ENCODE data around the gene MYG1.

Gene MYG1

GRCh38 chr12:53306826-53307225, 7.3 kb downstream of the MYG1 start:
- H3K4me3 ChIP-seq (ENCODE audit: low read length in 2 of 2) = no peak overlapping the region
- no peak overlapping the region for H3K9ac ChIP-seq (ENCODE audit: low read length in 2 of 2)
- H3K27ac ChIP-seq (ENCODE audit: low read length) = no peak overlapping the region
- peaks cover 5% of the 10 kb centered on the region for H3K4me1 ChIP-seq (ENCODE audit: control insufficient read depth, insufficient read depth, low read length)
- H3K36me3 ChIP-seq (ENCODE audit: control insufficient read depth in 2 of 2, insufficient read depth in 2 of 2, low read length in 2 of 2) = peaks cover 61 to 66% of the 10 kb centered on the region in 2 donors
- H3K9me3 ChIP-seq (ENCODE audit: control insufficient read depth in 2 of 2, low read length in 2 of 2) = no peaks in the 10 kb centered on the region
- no peaks in the 10 kb centered on the region for H3K27me3 ChIP-seq (ENCODE audit: control insufficient read depth in 1 of 2, insufficient read depth in 2 of 2, low read length in 2 of 2)

GRCh38 chr12:53308276-53308675, 8.8 kb downstream of the MYG1 start:
- Histone ChIP-seq H3K4me3 (ENCODE audit: low read length in 2 of 2) (no peak overlapping the region), H3K36me3 (ENCODE audit: control insufficient read depth in 2 of 2, insufficient read depth in 2 of 2, low read length in 2 of 2) (peaks cover 50 to 56% of the 10 kb centered on the region in 2 donors), H3K27me3 (ENCODE audit: control insufficient read depth in 1 of 2, insufficient read depth in 2 of 2, low read length in 2 of 2) (no peaks in the 10 kb centered on the region), H3K9ac (ENCODE audit: low read length in 2 of 2) (no peak overlapping the region), H3K4me1 (ENCODE audit: control insufficient read depth, insufficient read depth, low read length) (no peaks in the 10 kb centered on the region), H3K27ac (ENCODE audit: low read length) (no peak overlapping the region), H3K9me3 (ENCODE audit: control insufficient read depth in 2 of 2, low read length in 2 of 2) (no peaks in the 10 kb centered on the region)

GRCh38 chr12:53313996-53314395, 14.5 kb downstream of the MYG1 start:
- Histone ChIP-seq H3K9me3 (ENCODE audit: control insufficient read depth in 2 of 2, low read length in 2 of 2) (no peaks in the 10 kb centered on the region), H3K27me3 (ENCODE audit: control insufficient read depth in 1 of 2, insufficient read depth in 2 of 2, low read length in 2 of 2) (no peaks in the 10 kb centered on the region), H3K4me3 (ENCODE audit: low read length in 2 of 2) (no peak overlapping the region), H3K27ac (ENCODE audit: low read length) (no peak overlapping the region), H3K9ac (ENCODE audit: low read length in 2 of 2) (no peak overlapping the region), H3K36me3 (ENCODE audit: control insufficient read depth in 2 of 2, insufficient read depth in 2 of 2, low read length in 2 of 2) (peaks cover 36 to 39% of the 10 kb centered on the region in 2 donors), H3K4me1 (ENCODE audit: control insufficient read depth, insufficient read depth, low read length) (no peaks in the 10 kb centered on the region)

- Histone ChIP-seq H3K9ac (ENCODE audit: low read length in 2 of 2) (peak overlapping the region; percentile 77 to 87), H3K4me3 (ENCODE audit: low read length in 2 of 2) (peak overlapping the region; percentile 87 to 98), H3K36me3 (ENCODE audit: control insufficient read depth in 2 of 2, insufficient read depth in 2 of 2, low read length in 2 of 2) (peaks cover 9 to 12% of the 10 kb centered on the region in 2 donors), H3K4me1 (ENCODE audit: control insufficient read depth, insufficient read depth, low read length) (peaks cover 28% of the 10 kb centered on the region), H3K27me3 (ENCODE audit: control insufficient read depth in 1 of 2, insufficient read depth in 2 of 2, low read length in 2 of 2) (no peaks in the 10 kb centered on the region), H3K27ac (ENCODE audit: low read length) (peak overlapping the region; percentile 89), H3K9me3 (ENCODE audit: control insufficient read depth in 2 of 2, low read length in 2 of 2) (no peaks in the 10 kb centered on the region)
Measured at GRCh38 chr12:53320352-53321195, 21.1 kb downstream of the MYG1 start.

DNA sequence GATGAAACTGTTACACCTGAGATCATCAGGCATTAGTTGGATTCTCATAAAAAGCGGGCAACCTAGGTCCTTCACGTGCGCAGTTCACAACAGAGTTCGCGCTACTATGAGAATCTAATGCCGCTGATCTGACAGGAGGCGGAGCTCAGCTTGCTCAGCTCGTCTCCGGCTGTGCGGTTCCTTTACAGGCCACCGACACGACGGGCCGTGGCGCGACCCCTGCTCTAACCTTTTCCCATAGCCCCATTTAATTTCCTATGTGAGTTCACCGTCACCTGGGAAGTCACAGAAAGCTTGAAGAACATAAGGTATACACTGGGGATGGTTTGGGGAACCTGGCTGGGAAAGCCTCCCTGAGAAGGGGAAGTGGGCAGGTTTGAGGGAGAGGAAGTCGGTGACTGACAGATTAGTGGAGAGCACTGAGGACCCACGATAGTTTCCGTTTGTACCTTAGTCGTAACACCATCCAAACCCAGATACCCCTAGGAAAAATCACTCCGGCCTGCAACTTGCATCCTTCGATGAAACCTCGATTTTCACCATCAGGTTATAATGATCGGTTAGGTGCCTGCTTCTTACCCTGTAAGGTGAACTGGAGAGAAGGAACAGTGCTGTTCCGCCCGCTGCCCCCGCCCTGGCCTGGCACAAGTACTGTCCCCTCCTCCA, 24.8 kb downstream of the MYG1 start:
- no peaks in the 10 kb centered on the region for H3K9me3 ChIP-seq (ENCODE audit: control insufficient read depth in 2 of 2, low read length in 2 of 2)
- H3K27ac ChIP-seq (ENCODE audit: low read length) = peak overlapping the region; percentile 95
- peaks cover 35% of the 10 kb centered on the region for H3K4me1 ChIP-seq (ENCODE audit: control insufficient read depth, insufficient read depth, low read length)
- H3K4me3 ChIP-seq (ENCODE audit: low read length in 2 of 2) = peak overlapping the region; percentile 54 to 78
- no peaks in the 10 kb centered on the region for H3K36me3 ChIP-seq (ENCODE audit: control insufficient read depth in 2 of 2, insufficient read depth in 2 of 2, low read length in 2 of 2)
- no peaks in the 10 kb centered on the region for H3K27me3 ChIP-seq (ENCODE audit: control insufficient read depth in 1 of 2, insufficient read depth in 2 of 2, low read length in 2 of 2)
- H3K9ac ChIP-seq (ENCODE audit: low read length in 2 of 2) = peak overlapping the region; percentile 76 to 92

GRCh38 chr12:53324779-53325510, 25.4 kb downstream of the MYG1 start:
- peaks cover 35% of the 10 kb centered on the region for H3K4me1 ChIP-seq (ENCODE audit: control insufficient read depth, insufficient read depth, low read length)
- H3K27me3 ChIP-seq (ENCODE audit: control insufficient read depth in 1 of 2, insufficient read depth in 2 of 2, low read length in 2 of 2) = no peaks in the 10 kb centered on the region
- peak overlapping the region; percentile 76 to 92 for H3K9ac ChIP-seq (ENCODE audit: low read length in 2 of 2)
- peak overlapping the region; percentile 54 to 78 for H3K4me3 ChIP-seq (ENCODE audit: low read length in 2 of 2)
- H3K27ac ChIP-seq (ENCODE audit: low read length) = peak overlapping the region; percentile 95
- no peaks in the 10 kb centered on the region for H3K9me3 ChIP-seq (ENCODE audit: control insufficient read depth in 2 of 2, low read length in 2 of 2)
- no peaks in the 10 kb centered on the region for H3K36me3 ChIP-seq (ENCODE audit: control insufficient read depth in 2 of 2, insufficient read depth in 2 of 2, low read length in 2 of 2)

DNA sequence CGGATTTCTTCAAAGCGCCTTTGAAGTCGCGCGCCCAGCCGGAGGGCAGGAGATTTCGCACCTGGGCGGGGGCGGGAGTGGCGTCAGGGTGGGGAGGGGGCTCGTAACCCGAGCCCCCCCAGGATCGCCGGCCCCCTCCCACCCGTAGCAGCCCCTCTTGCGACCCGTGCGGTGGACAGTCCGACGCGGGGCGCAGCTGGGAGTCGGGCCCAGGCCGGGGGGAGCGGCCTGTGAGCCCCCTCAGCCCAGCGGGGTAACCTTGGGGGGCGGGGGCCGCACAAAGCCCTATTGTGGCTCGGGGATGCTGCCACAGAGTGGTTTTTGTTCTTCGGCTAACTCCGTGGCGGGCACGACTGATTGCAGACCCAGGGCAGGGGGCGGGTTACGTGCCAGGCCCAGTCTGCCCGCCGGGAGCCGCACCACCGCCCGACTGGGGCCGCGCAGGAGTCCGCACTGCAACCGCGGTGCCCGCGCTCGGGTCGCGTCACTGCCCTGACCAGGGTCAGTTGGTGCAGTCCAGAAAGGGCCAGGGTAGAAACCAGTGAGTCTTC, 26.1 kb downstream of the MYG1 start:
- Histone ChIP-seq H3K4me3 (ENCODE audit: low read length in 2 of 2) (peak overlapping the region; percentile 54 to 78), H3K27me3 (ENCODE audit: control insufficient read depth in 1 of 2, insufficient read depth in 2 of 2, low read length in 2 of 2) (peaks cover 0 to 2% of the 10 kb centered on the region in 2 donors), H3K27ac (ENCODE audit: low read length) (peak overlapping the region; percentile 95), H3K4me1 (ENCODE audit: control insufficient read depth, insufficient read depth, low read length) (peaks cover 29% of the 10 kb centered on the region), H3K36me3 (ENCODE audit: control insufficient read depth in 2 of 2, insufficient read depth in 2 of 2, low read length in 2 of 2) (no peaks in the 10 kb centered on the region), H3K9ac (ENCODE audit: low read length in 2 of 2) (peak overlapping the region; percentile 76 to 92), H3K9me3 (ENCODE audit: control insufficient read depth in 2 of 2, low read length in 2 of 2) (no peaks in the 10 kb centered on the region)

DNA sequence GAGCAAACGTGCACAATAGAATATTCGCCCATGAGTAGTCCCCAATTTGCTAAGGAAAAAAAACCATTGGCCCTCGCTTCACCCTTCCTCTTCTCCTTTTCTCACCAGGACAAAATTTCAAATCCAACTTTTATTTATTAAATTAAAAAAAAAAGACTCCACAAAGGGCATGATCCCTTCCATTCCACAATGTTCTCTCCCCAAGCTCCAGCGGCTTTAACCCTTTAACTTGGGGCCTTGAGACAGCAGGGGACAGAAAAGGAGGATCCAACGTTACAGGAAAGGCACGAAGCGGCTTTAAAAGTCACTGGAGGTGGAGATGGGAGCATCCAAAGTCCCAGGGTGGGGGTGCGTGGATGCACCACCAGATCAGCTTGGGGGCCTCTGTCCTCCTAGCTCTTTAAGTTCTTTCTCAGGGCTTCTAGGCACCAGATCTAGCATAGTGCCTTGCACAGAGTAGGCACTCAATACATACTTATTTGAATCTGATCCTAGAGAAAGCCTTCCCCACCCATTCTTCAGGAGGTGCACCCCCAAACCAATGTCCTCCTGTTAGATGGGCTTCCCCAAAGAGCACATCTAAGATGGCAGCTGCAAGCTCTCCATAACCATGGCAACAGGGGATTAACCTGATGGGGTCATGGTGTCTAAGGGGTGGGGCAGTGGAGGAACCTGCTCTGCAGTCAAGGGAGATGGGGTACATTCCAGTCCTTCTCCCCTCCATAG, 27.1 kb downstream of the MYG1 start:
- Histone ChIP-seq H3K36me3 (ENCODE audit: control insufficient read depth in 2 of 2, insufficient read depth in 2 of 2, low read length in 2 of 2) (no peaks in the 10 kb centered on the region), H3K9ac (ENCODE audit: low read length in 2 of 2) (no peak overlapping the region), H3K9me3 (ENCODE audit: control insufficient read depth in 2 of 2, low read length in 2 of 2) (no peaks in the 10 kb centered on the region), H3K27me3 (ENCODE audit: control insufficient read depth in 1 of 2, insufficient read depth in 2 of 2, low read length in 2 of 2) (peaks cover 3 to 5% of the 10 kb centered on the region in 2 donors), H3K4me1 (ENCODE audit: control insufficient read depth, insufficient read depth, low read length) (peaks cover 25% of the 10 kb centered on the region), H3K27ac (ENCODE audit: low read length) (no peak overlapping the region), H3K4me3 (ENCODE audit: low read length in 2 of 2) (peak overlapping the region in 1 of 2 donors; percentile 78)

- Histone ChIP-seq H3K27me3 (ENCODE audit: control insufficient read depth in 1 of 2, insufficient read depth in 2 of 2, low read length in 2 of 2) (peaks cover 5 to 7% of the 10 kb centered on the region in 2 donors), H3K36me3 (ENCODE audit: control insufficient read depth in 2 of 2, insufficient read depth in 2 of 2, low read length in 2 of 2) (no peaks in the 10 kb centered on the region), H3K9me3 (ENCODE audit: control insufficient read depth in 2 of 2, low read length in 2 of 2) (no peaks in the 10 kb centered on the region), H3K27ac (ENCODE audit: low read length) (no peak overlapping the region), H3K4me3 (ENCODE audit: low read length in 2 of 2) (no peak overlapping the region), H3K9ac (ENCODE audit: low read length in 2 of 2) (no peak overlapping the region), H3K4me1 (ENCODE audit: control insufficient read depth, insufficient read depth, low read length) (peaks cover 19% of the 10 kb centered on the region)
Measured at GRCh38 chr12:53327435-53328042, 28.0 kb downstream of the MYG1 start.
